Measurements from ENCODE around the gene EXOC6B. TPM values are rescaled to one million over a fixed set of nuclear protein-coding genes. Genes with fewer than 3 reads are reported as not detected.
A peak's percentile ranks its signal among the peaks of the same experiment; 100 is the strongest.
"Not testable (repeated sequence)": the region's sequence is repeated elsewhere in the genome, so short reads cannot be mapped to it uniquely, and the experiment has no call there.

The EXOC6B gene
- polyA plus RNA-seq, 1 donor from 2014 or later, result 3.2 TPM

GRCh38 chr2:72623481-72623880, 202.4 kb downstream of the EXOC6B start:
- H3K27ac Mint-ChIP-seq, result no peak overlapping the region
- H3K36me3 Mint-ChIP-seq, result peaks cover 3% of the 10 kb centered on the region
- H3K4me1 Mint-ChIP-seq, result peaks cover 0 to 5% (median 4%) of the 10 kb centered on the region in 3 donors

GRCh38 chr2:72619626-72620025, 206.2 kb downstream of the EXOC6B start:
- H3K9me3 Mint-ChIP-seq, result peaks cover 5 to 7% (median 7%) of the 10 kb centered on the region in 3 donors
- H3K27me3 Mint-ChIP-seq, result peaks cover 1% of the 10 kb centered on the region
- H3K36me3 Mint-ChIP-seq, result peaks cover 12% of the 10 kb centered on the region
- H3K27ac Mint-ChIP-seq, result no peak overlapping the region
- H3K4me1 Mint-ChIP-seq, result peaks cover 0 to 6% (median 4%) of the 10 kb centered on the region in 3 donors
- H3K4me3 Mint-ChIP-seq, result no peak overlapping the region

More at GRCh38 chr2:72623481-72623880, 202.4 kb downstream of the EXOC6B start:
- Mint-ChIP-seq H3K27me3 (peaks cover 1% of the 10 kb centered on the region), H3K4me3 (no peak overlapping the region), H3K9me3 (no peaks in the 10 kb centered on the region)

- Mint-ChIP-seq H3K27ac (no peak overlapping the region), H3K4me1 (peaks cover 1 to 17% (median 3%) of the 10 kb centered on the region in 3 donors), H3K36me3 (peaks cover 13% of the 10 kb centered on the region), H3K9me3 (peaks cover 5 to 7% (median 7%) of the 10 kb centered on the region in 3 donors), H3K4me3 (peak overlapping the region in 1 of 4 donors; percentile 13), H3K27me3 (peaks cover under 1% of the 10 kb centered on the region)
Observed at GRCh38 chr2:72613931-72614330, 211.9 kb downstream of the EXOC6B start.

GRCh38 chr2:72612614-72613160, 213.1 kb downstream of the EXOC6B start:
- Mint-ChIP-seq H3K27ac (no peak overlapping the region), H3K9me3 (peaks cover 5 to 7% (median 7%) of the 10 kb centered on the region in 3 donors), H3K4me1 (peaks cover 1 to 12% (median 3%) of the 10 kb centered on the region in 3 donors), H3K36me3 (peaks cover 14% of the 10 kb centered on the region), H3K4me3 (no peak overlapping the region), H3K27me3 (no peaks in the 10 kb centered on the region)

- H3K9me3 Mint-ChIP-seq, result no peaks in the 10 kb centered on the region
- peaks cover 0 to 1% (median under 1%) of the 10 kb centered on the region in 3 donors for H3K4me1 Mint-ChIP-seq
- peaks cover 7% of the 10 kb centered on the region for H3K36me3 Mint-ChIP-seq
- no peaks in the 10 kb centered on the region for H3K27me3 Mint-ChIP-seq
- no peak overlapping the region for H3K27ac Mint-ChIP-seq
- H3K4me3 Mint-ChIP-seq, result no peak overlapping the region
Observed at GRCh38 chr2:72607189-72607588, 218.6 kb downstream of the EXOC6B start.

GRCh38 chr2:72605836-72606442, 219.9 kb downstream of the EXOC6B start:
- H3K4me3 Mint-ChIP-seq, result no peak overlapping the region
- no peak overlapping the region for H3K27ac Mint-ChIP-seq
- H3K36me3 Mint-ChIP-seq, result peaks cover 7% of the 10 kb centered on the region
- no peaks in the 10 kb centered on the region for H3K4me1 Mint-ChIP-seq
- no peaks in the 10 kb centered on the region for H3K9me3 Mint-ChIP-seq
- H3K27me3 Mint-ChIP-seq, result no peaks in the 10 kb centered on the region

GRCh38 chr2:72604468-72604867, 221.4 kb downstream of the EXOC6B start:
- no peak overlapping the region for H3K27ac Mint-ChIP-seq
- H3K4me1 Mint-ChIP-seq, result no peaks in the 10 kb centered on the region
- H3K9me3 Mint-ChIP-seq, result peaks cover 0 to 2% (median 2%) of the 10 kb centered on the region in 3 donors
- no peak overlapping the region for H3K4me3 Mint-ChIP-seq
- H3K36me3 Mint-ChIP-seq, result peaks cover 5% of the 10 kb centered on the region
- no peaks in the 10 kb centered on the region for H3K27me3 Mint-ChIP-seq

- no peaks in the 10 kb centered on the region for H3K4me1 Mint-ChIP-seq
- peaks cover 0 to 4% (median 2%) of the 10 kb centered on the region in 3 donors for H3K9me3 Mint-ChIP-seq
- no peak overlapping the region for H3K4me3 Mint-ChIP-seq
- no peaks in the 10 kb centered on the region for H3K27me3 Mint-ChIP-seq
- peaks cover 4% of the 10 kb centered on the region for H3K36me3 Mint-ChIP-seq
- H3K27ac Mint-ChIP-seq, result peak overlapping the region in 1 of 3 donors; percentile 81
Observed at GRCh38 chr2:72603481-72603880, 222.4 kb downstream of the EXOC6B start.

- Mint-ChIP-seq H3K27me3 (no peaks in the 10 kb centered on the region), H3K9me3 (peaks cover 0 to 4% (median 2%) of the 10 kb centered on the region in 3 donors), H3K4me3 (no peak overlapping the region), H3K36me3 (peaks cover 2% of the 10 kb centered on the region), H3K27ac (no peak overlapping the region), H3K4me1 (no peaks in the 10 kb centered on the region)
Observed at GRCh38 chr2:72602711-72603110, 223.1 kb downstream of the EXOC6B start.

- Mint-ChIP-seq H3K27ac (no peak overlapping the region), H3K27me3 (no peaks in the 10 kb centered on the region), H3K36me3 (peaks cover 1% of the 10 kb centered on the region), H3K4me3 (no peak overlapping the region), H3K4me1 (no peaks in the 10 kb centered on the region), H3K9me3 (peaks cover 0 to 4% (median 2%) of the 10 kb centered on the region in 3 donors)
Observed at GRCh38 chr2:72602095-72602494, 223.7 kb downstream of the EXOC6B start.

- H3K27ac Mint-ChIP-seq, H3K36me3 Mint-ChIP-seq, H3K4me3 Mint-ChIP-seq, H3K27me3 Mint-ChIP-seq, H3K9me3 Mint-ChIP-seq, H3K4me1 Mint-ChIP-seq: not testable (repeated sequence)
Observed at GRCh38 chr2:72583836-72584235, 242.0 kb downstream of the EXOC6B start.

GRCh38 chr2:72583376-72583775, 242.5 kb downstream of the EXOC6B start:
- Mint-ChIP-seq H3K27ac (peak overlapping the region in 1 of 3 donors; percentile 21), H3K4me3 (no peak overlapping the region)

GRCh38 chr2:72581560-72582181, 244.2 kb downstream of the EXOC6B start:
- Mint-ChIP-seq H3K36me3 (peaks cover 5% of the 10 kb centered on the region), H3K4me3 (no peak overlapping the region), H3K4me1 (peaks cover 0 to 5% (median 0%) of the 10 kb centered on the region in 3 donors), H3K27me3 (no peaks in the 10 kb centered on the region), H3K9me3 (no peaks in the 10 kb centered on the region), H3K27ac (no peak overlapping the region)

More at GRCh38 chr2:72583376-72583775, 242.5 kb downstream of the EXOC6B start:
- H3K4me1 Mint-ChIP-seq, result peaks cover 0 to 5% (median 0%) of the 10 kb centered on the region in 3 donors
- no peaks in the 10 kb centered on the region for H3K27me3 Mint-ChIP-seq
- peaks cover 5% of the 10 kb centered on the region for H3K36me3 Mint-ChIP-seq
- no peaks in the 10 kb centered on the region for H3K9me3 Mint-ChIP-seq

GRCh38 chr2:72579591-72580180, 246.1 kb downstream of the EXOC6B start:
- Mint-ChIP-seq H3K36me3 (peaks cover 5% of the 10 kb centered on the region), H3K4me3 (no peak overlapping the region), H3K27me3 (no peaks in the 10 kb centered on the region), H3K9me3 (no peaks in the 10 kb centered on the region), H3K4me1 (peaks cover 0 to 5% (median 0%) of the 10 kb centered on the region in 3 donors), H3K27ac (no peak overlapping the region)

GRCh38 chr2:72576861-72577260, 249.0 kb downstream of the EXOC6B start:
- no peak overlapping the region for H3K27ac Mint-ChIP-seq

More at GRCh38 chr2:72576861-72577260, 249.0 kb downstream of the EXOC6B start:
- Mint-ChIP-seq H3K27me3 (no peaks in the 10 kb centered on the region), H3K9me3 (no peaks in the 10 kb centered on the region), H3K4me1 (peaks cover 0 to 5% (median 0%) of the 10 kb centered on the region in 3 donors), H3K4me3 (no peak overlapping the region), H3K36me3 (peaks cover 9% of the 10 kb centered on the region)

Data from IgD-negative memory B cell (primary cell).